Measurements from ENCODE around the gene ADAMTSL2.

ADAMTSL2 gene

GRCh38 chr9:133612816-133613215, 78.3 kb downstream of the ADAMTSL2 start:
- H3K4me3 Mint-ChIP-seq = no peak overlapping the region
- no peaks in the 10 kb centered on the region for H3K4me1 Mint-ChIP-seq
- no peak for DNase-seq
- H3K27ac Mint-ChIP-seq = no peak overlapping the region
- no peaks in the 10 kb centered on the region for H3K9me3 Mint-ChIP-seq
- TF ChIP-seq CTCF (IDR thresholded peaks at IDR 0.05) = no peak
- H3K27me3 Mint-ChIP-seq (ENCODE audit: low read depth, poor library complexity) = peaks cover 71% of the 10 kb centered on the region
- no peaks in the 10 kb centered on the region for H3K36me3 Mint-ChIP-seq (ENCODE audit: low read depth)

DNA sequence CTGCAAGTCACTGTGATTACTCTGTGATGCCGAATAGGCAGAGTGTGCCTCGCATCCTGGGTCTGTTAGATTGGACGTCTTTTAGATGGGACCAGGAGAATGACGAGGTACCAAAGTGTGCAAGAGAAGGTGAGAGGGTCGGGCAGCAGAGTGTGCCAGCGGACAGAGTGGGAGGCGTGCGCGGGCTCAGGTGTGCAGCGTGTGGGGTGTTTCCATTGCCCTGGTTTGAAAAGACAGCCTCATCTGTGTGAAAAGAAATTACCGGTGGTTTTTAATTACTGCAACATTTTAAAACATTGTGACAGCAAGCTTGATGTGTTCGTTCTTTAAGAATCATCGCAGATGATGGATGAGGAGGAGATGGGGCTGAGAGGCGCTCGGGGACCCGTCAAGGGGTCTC, 78.9 kb downstream of the ADAMTSL2 start:
- Mint-ChIP-seq H3K27me3 (ENCODE audit: low read depth, poor library complexity) (peaks cover 71% of the 10 kb centered on the region), H3K36me3 (ENCODE audit: low read depth) (no peaks in the 10 kb centered on the region), H3K4me3 (no peak overlapping the region), H3K4me1 (no peaks in the 10 kb centered on the region), H3K27ac (no peak overlapping the region), H3K9me3 (no peaks in the 10 kb centered on the region)
- no peak for TF ChIP-seq CTCF (IDR thresholded peaks at IDR 0.05)
- no peak for DNase-seq

GRCh38 chr9:133614056-133614455, 79.6 kb downstream of the ADAMTSL2 start:
- TF ChIP-seq CTCF (IDR thresholded peaks at IDR 0.05) = no peak
- no peak overlapping the region for H3K27ac Mint-ChIP-seq
- H3K9me3 Mint-ChIP-seq = no peaks in the 10 kb centered on the region
- no peaks in the 10 kb centered on the region for H3K36me3 Mint-ChIP-seq (ENCODE audit: low read depth)
- H3K27me3 Mint-ChIP-seq (ENCODE audit: low read depth, poor library complexity) = peaks cover 73% of the 10 kb centered on the region
- no peaks in the 10 kb centered on the region for H3K4me1 Mint-ChIP-seq
- no peak overlapping the region for H3K4me3 Mint-ChIP-seq
- no peak for DNase-seq

GRCh38 chr9:133614678-133615077, 80.2 kb downstream of the ADAMTSL2 start:
- no peak for DNase-seq
- no peak overlapping the region for H3K27ac Mint-ChIP-seq
- H3K36me3 Mint-ChIP-seq (ENCODE audit: low read depth) = no peaks in the 10 kb centered on the region
- TF ChIP-seq CTCF (IDR thresholded peaks at IDR 0.05) = no peak
- peaks cover 74% of the 10 kb centered on the region for H3K27me3 Mint-ChIP-seq (ENCODE audit: low read depth, poor library complexity)
- peaks cover 2% of the 10 kb centered on the region for H3K4me1 Mint-ChIP-seq
- no peaks in the 10 kb centered on the region for H3K9me3 Mint-ChIP-seq
- no peak overlapping the region for H3K4me3 Mint-ChIP-seq

- Mint-ChIP-seq H3K27ac (no peak overlapping the region), H3K4me1 (peaks cover 6% of the 10 kb centered on the region), H3K27me3 (ENCODE audit: low read depth, poor library complexity) (peaks cover 74% of the 10 kb centered on the region), H3K36me3 (ENCODE audit: low read depth) (no peaks in the 10 kb centered on the region), H3K9me3 (no peaks in the 10 kb centered on the region), H3K4me3 (no peak overlapping the region)
- no peak for DNase-seq
- TF ChIP-seq CTCF (IDR thresholded peaks at IDR 0.05) = no peak
These were observed 80.7 kb downstream of the ADAMTSL2 start for GRCh38 chr9:133615186-133615585.

DNA sequence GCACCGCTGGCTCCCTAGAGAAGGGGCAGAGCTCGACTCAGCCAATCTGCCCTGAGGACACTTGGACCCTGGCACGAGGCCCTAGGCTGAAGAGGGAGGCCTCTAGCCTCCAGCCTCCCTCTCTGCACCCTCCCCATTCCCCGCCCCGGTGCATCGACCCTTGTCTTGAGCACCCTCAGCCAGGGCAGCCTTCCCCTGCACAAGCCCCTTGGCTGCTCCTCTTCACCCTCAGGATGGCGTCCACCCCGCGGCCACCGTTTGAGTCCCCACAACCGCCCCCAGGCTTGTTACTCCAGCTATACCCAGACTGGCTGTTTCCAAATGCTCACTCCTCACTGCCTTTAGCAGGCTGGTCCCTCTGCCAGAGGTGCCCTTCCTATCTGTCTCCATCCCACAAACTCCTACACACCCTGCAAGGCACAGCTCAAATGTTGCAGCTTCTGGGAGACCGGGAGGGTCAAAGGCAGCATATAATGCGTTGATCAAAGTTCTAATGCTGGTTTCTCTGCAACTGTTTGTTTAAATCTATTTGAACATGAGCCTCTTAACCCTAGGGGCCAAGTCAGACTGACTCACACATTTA, 81.2 kb downstream of the ADAMTSL2 start:
- peaks cover 6% of the 10 kb centered on the region for H3K4me1 Mint-ChIP-seq
- no peak for TF ChIP-seq CTCF (IDR thresholded peaks at IDR 0.05)
- no peak overlapping the region for H3K27ac Mint-ChIP-seq
- DNase-seq = no peak
- no peaks in the 10 kb centered on the region for H3K36me3 Mint-ChIP-seq (ENCODE audit: low read depth)
- peaks cover 74% of the 10 kb centered on the region for H3K27me3 Mint-ChIP-seq (ENCODE audit: low read depth, poor library complexity)
- no peaks in the 10 kb centered on the region for H3K9me3 Mint-ChIP-seq
- no peak overlapping the region for H3K4me3 Mint-ChIP-seq

Data from nephron progenitor cell (in vitro differentiated cells).